Stomach (tissue), 9 donors: ENCODE measurements around the gene MCOLN2. TPM values are rescaled to one million over a fixed set of nuclear protein-coding genes. Genes with fewer than 3 reads are reported as not detected.

Source experiments
- DNase-seq, 2 donors: peaks; one replicate each; pipeline versions ENCODE4 v3.0.0 to v3.0.0-alpha.2; 2013 to 2019
- H3K27ac ChIP-seq, 5 donors: fragments of 200-600 bp in 4 of 5; sonication (generic) in 4 of 5; one replicate each; pipeline ENCODE4 v1.5.1; 2013 to 2019; ENCODE audit warnings: mild to moderate bottlenecking in 1 of 5, moderate library complexity in 1 of 5
- H3K27me3 ChIP-seq, 3 donors: fragments of 200-600 bp; sonication (generic); one replicate each; pipeline ENCODE4 v1.5.1; 2017 to 2019; ENCODE audit warnings: mixed run types in 1 of 3
- H3K36me3 ChIP-seq, 4 donors: fragments of 200-600 bp; sonication (generic); 1 replicate in 3 of 4; 2 replicates in 1 of 4; pipeline ENCODE4 v1.5.1; 2016 to 2019
- H3K4me1 ChIP-seq, 4 donors: fragments of 200-600 bp; sonication (generic); one replicate each; pipeline ENCODE4 v1.5.1; 2016 to 2019
- H3K4me3 ChIP-seq, 4 donors: fragments of 200-600 bp; sonication (generic) in 3 of 4; one replicate each; pipeline ENCODE4 v1.5.1; 2016 to 2019; ENCODE audit warnings: mild to moderate bottlenecking in 1 of 4
- H3K9me3 ChIP-seq, 4 donors: fragments of 200-600 bp; sonication (generic); one replicate each; pipeline ENCODE4 v1.5.1; 2016 to 2019
- EP300 ChIP-seq: sonication (generic); formaldehyde crosslinking; IDR thresholded peaks from one replicate; pipeline ENCODE4 v1.6.1; 2017; ENCODE audit warnings: antibody characterized with exemption
- POLR2A ChIP-seq, 4 donors: fragments of 450-650 bp; IDR thresholded peaks; one replicate each; pipeline ENCODE4 v1.6.1; 2016; ENCODE audit warnings: antibody characterized with exemption in 4 of 4, control low read depth in 2 of 4, mild to moderate bottlenecking in 1 of 4, moderate library complexity in 1 of 4
- POLR2AphosphoS5 ChIP-seq, 3 donors: sonication (generic); formaldehyde crosslinking; IDR thresholded peaks; one replicate each; pipeline ENCODE4 v1.6.1; 2016; ENCODE audit warnings: antibody characterized with exemption in 3 of 3
- WGBS, 5 donors: extraction: QIAGEN DNeasy Blood & Tissue Kit in 3 of 5; methylation state at CpG; one replicate each; pipeline versions ENCODE4 v1.1.5 to v1.1.7; 2013 to 2018; 5-methylcytosine and 5-hydroxymethylcytosine counted together
- intact Hi-C: fragments of 100-400 bp; cut with DNase I; formaldehyde crosslinking; loops from one replicate; pipeline ENCODE4 v1.15.1; 2023; ENCODE audit warnings: low total_unique reads
- polyA plus RNA-seq, 3 donors: library from polyadenylated mRNA; stranded (reverse); fragments of 200-250 nt; gene quantifications; one replicate each; pipeline ENCODE4 v1.2.3, GENCODE V29; 2013
- total RNA-seq, 5 donors: library from RNA; depleted of rRNA; stranded (reverse); fragments of >200 nt; gene quantifications; one replicate each; pipeline versions ENCODE4 v1.1.0 to v1.2.3, GENCODE V29; 2014 to 2016
- TF ChIP-seq, protein P1 (sequence below), 7 experiments: fragments of 450-650 bp in 4 of 7; fragments of 200-600 bp in 3 of 7; sonication (generic) in 3 of 7; IDR thresholded peaks; one replicate each; pipeline ENCODE4 v1.5.1; 2016 to 2019; ENCODE audit warnings: antibody characterized with exemption in 7 of 7, control low read depth in 2 of 7, mild to moderate bottlenecking in 1 of 7
- donor health status: healthy with polysubstance abuse.
- donor health status: Bipolar disorder and iron deficiency.
- donor health status: healthy.

MCOLN2 gene
- total and polyA plus RNA-seq, 8 donors: 0.50 to 27.2 (median 1.8) TPM; not detected in 2

DNA sequence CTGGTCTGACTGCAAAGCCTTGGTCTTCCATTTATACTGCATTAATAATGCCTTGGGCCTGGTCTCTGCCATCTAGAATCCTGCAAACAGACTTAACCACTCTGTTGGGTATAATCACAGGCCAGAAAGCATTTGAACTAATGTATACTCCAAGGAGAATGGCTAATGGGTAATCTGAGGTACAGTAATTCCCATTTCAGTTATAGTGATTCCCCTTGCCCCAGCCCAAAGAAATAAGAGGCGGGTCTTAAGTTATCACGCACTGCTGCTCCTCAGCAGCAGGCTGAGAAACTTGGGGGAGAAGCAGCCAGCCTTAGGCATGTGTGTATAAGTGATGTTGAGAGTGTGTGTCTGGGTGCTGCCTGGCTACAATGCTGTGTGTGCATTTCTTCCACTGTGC lies 106.3 kb downstream of the MCOLN2 start:
- intact Hi-C loops: no loop called here
- Histone ChIP-seq H3K27me3 (peaks cover 11 to 44% (median 20%) of the 10 kb centered on the region in 3 donors), H3K4me3 (no peak overlapping the region), H3K27ac (no peak overlapping the region), H3K9me3 (no peaks in the 10 kb centered on the region), H3K36me3 (no peaks in the 10 kb centered on the region), H3K4me1 (peaks cover 10 to 15% (median 14%) of the 10 kb centered on the region in 4 donors)
- TF ChIP-seq POLR2AphosphoS5 (IDR thresholded peaks at IDR 0.05) (no peak), EP300 (no peak), POLR2A (IDR thresholded peaks at IDR 0.05) (no peak)
- TF ChIP-seq, protein P1, sequence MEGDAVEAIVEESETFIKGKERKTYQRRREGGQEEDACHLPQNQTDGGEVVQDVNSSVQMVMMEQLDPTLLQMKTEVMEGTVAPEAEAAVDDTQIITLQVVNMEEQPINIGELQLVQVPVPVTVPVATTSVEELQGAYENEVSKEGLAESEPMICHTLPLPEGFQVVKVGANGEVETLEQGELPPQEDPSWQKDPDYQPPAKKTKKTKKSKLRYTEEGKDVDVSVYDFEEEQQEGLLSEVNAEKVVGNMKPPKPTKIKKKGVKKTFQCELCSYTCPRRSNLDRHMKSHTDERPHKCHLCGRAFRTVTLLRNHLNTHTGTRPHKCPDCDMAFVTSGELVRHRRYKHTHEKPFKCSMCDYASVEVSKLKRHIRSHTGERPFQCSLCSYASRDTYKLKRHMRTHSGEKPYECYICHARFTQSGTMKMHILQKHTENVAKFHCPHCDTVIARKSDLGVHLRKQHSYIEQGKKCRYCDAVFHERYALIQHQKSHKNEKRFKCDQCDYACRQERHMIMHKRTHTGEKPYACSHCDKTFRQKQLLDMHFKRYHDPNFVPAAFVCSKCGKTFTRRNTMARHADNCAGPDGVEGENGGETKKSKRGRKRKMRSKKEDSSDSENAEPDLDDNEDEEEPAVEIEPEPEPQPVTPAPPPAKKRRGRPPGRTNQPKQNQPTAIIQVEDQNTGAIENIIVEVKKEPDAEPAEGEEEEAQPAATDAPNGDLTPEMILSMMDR (IDR thresholded peaks at IDR 0.05): no peak
- DNase-seq: no peak
- WGBS, 5 donors: 78 to 92% (median 90%) methylated on average over 2 of the region's 2 CpGs

DNA sequence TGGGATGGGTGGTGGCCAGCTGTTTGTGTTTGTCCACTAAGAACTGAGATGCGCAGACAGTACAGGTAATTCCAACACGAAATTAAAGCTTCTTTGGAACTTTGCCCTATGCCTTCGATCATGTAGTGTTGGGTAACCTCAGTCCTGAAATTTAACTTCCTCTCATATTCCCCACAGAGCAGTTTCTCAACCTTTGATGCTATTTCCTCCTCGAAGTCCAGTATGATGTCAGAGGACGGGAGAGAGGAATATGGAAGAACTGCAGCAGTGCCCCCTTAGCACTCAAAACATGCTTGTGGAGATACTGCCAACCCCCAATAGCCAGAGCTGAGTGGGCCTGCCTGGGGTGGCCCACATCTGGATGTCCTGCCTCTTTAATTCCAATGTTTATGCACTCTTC lies 107.5 kb downstream of the MCOLN2 start:
- intact Hi-C loops: no loop called here
- TF ChIP-seq, protein P1 (IDR thresholded peaks at IDR 0.05): no peak
- no peak for TF ChIP-seq EP300
- TF ChIP-seq POLR2AphosphoS5 (IDR thresholded peaks at IDR 0.05): no peak
- TF ChIP-seq POLR2A (IDR thresholded peaks at IDR 0.05): no peak
- Histone ChIP-seq H3K36me3 (no peaks in the 10 kb centered on the region), H3K27ac (no peak overlapping the region), H3K4me3 (no peak overlapping the region), H3K27me3 (peaks cover 11 to 33% (median 20%) of the 10 kb centered on the region in 3 donors), H3K9me3 (no peaks in the 10 kb centered on the region), H3K4me1 (peaks cover 10 to 15% (median 14%) of the 10 kb centered on the region in 4 donors)
- 66 to 83% (median 69%) methylated on average over 5 of the region's 5 CpGs for WGBS, 5 donors
- DNase-seq: no peak

DNA sequence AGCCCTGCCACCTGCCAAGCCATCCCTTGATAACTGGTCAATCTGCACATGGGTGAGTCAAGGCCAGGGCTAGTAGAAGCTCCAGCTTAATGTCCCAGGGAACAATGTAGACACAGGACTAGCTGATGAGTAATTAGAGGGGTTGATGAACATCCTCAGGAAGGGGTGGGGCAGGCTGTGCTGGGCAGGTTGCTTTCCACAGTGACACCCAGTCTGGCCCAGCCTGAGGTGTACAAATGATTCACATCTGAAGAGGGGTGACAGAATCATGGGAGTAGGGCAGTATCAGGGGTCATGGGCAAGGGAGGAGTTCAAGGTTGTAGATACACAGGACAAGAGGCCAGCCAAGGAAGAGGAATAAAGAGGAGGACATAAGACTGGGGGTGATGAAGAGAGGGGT lies 108.2 kb downstream of the MCOLN2 start:
- intact Hi-C loops: no loop called here
- Histone ChIP-seq H3K4me1 (peaks cover 10 to 15% (median 14%) of the 10 kb centered on the region in 4 donors), H3K27ac (no peak overlapping the region), H3K27me3 (peaks cover 11 to 26% (median 15%) of the 10 kb centered on the region in 3 donors), H3K36me3 (no peaks in the 10 kb centered on the region), H3K4me3 (no peak overlapping the region), H3K9me3 (no peaks in the 10 kb centered on the region)
- DNase-seq: no peak
- TF ChIP-seq POLR2A (IDR thresholded peaks at IDR 0.05): no peak
- TF ChIP-seq POLR2AphosphoS5 (IDR thresholded peaks at IDR 0.05): no peak
- TF ChIP-seq, protein P1 (IDR thresholded peaks at IDR 0.05): no peak
- TF ChIP-seq EP300: no peak

DNA sequence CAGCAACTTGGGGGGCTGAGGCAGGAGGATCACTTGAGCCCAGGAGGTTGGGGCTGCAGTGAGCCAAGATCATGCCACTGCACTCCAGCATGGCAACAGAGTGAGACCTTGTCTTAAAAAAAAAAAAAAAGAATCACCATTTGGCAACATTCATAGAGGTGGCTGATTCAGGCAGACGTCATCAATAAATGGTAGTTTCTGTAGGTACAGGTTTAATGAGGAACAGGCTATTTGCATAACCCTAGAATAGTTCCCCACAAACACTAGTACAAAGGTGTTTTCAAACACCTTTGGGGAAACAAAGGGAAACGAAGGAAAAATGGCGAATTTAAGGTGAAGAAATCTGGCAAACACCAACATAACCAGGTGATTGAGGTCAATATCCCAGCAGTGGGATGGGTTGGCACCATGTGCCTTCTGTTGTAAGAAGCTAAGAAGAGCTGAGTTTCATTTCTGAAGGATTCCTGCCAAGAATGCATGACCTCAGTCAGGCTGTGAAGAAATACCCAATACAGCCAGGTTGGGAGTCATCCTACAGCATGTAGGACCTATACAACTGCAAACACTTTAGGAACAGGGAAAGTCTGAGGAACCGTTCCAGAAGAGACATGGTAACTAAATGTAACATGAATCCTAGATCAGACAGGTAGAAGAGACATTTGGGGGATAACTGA lies 109.5 kb downstream of the MCOLN2 start:
- no peak overlapping the region for H3K4me3 ChIP-seq
- DNase-seq: no peak
- peaks cover 0 to 12% (median 2%) of the 10 kb centered on the region in 3 donors for H3K27me3 ChIP-seq
- H3K36me3 ChIP-seq: no peaks in the 10 kb centered on the region
- intact Hi-C loops: no loop called here
- TF ChIP-seq EP300: no peak
- TF ChIP-seq, protein P1 (IDR thresholded peaks at IDR 0.05): no peak
- TF ChIP-seq POLR2A (IDR thresholded peaks at IDR 0.05): no peak
- no peak for TF ChIP-seq POLR2AphosphoS5 (IDR thresholded peaks at IDR 0.05)
- no peaks in the 10 kb centered on the region for H3K9me3 ChIP-seq
- peaks cover 0 to 3% (median 2%) of the 10 kb centered on the region in 4 donors for H3K4me1 ChIP-seq
- H3K27ac ChIP-seq: no peak overlapping the region
- 77 to 93% (median 91%) methylated on average over 4 of the region's 4 CpGs for WGBS, 5 donors
